Retinal pigment epithelial cell (primary cell): ENCODE data around the gene SIGLEC5.

Experiments
- DNase-seq: peaks from one replicate; pipeline ENCODE4 v3.0.0-alpha.2; 2010; ENCODE audit warnings: low read depth
- H3K4me3 ChIP-seq: 2 replicates; pipeline ENCODE4 v1.5.1; 2011; ENCODE audit warnings: mild to moderate bottlenecking, low read length, control low read depth, moderate library complexity
- TF ChIP-seq, protein P1 (sequence below): conservative IDR thresholded peaks from 2 replicates; pipeline ENCODE4 v1.5.1; 2011; ENCODE audit warnings: low read depth, low read length, control low read depth, inconsistent platforms

The SIGLEC5 gene

DNA sequence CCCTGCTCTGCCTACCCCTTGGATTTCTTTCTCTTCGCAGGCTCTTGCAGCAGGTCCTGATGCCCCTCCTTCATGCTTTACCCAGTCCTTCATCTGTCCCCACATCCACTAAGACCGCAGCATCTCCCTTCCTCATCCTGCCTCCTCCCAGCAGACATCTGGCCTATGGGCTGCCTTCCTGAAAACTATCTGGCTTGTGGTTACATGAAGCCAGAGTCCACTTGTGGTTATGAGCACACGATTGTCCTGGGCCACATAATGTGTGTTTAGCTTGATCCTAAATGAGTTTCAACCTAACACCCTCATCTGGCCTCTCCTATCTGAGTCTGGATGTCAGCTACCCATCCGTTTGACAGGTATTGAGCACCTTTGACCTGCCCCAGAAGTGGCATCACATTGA is 64.6 kb downstream of the SIGLEC5 start:
- no peak overlapping the region for H3K4me3 ChIP-seq
- no peak for DNase-seq
- TF ChIP-seq, protein P1, sequence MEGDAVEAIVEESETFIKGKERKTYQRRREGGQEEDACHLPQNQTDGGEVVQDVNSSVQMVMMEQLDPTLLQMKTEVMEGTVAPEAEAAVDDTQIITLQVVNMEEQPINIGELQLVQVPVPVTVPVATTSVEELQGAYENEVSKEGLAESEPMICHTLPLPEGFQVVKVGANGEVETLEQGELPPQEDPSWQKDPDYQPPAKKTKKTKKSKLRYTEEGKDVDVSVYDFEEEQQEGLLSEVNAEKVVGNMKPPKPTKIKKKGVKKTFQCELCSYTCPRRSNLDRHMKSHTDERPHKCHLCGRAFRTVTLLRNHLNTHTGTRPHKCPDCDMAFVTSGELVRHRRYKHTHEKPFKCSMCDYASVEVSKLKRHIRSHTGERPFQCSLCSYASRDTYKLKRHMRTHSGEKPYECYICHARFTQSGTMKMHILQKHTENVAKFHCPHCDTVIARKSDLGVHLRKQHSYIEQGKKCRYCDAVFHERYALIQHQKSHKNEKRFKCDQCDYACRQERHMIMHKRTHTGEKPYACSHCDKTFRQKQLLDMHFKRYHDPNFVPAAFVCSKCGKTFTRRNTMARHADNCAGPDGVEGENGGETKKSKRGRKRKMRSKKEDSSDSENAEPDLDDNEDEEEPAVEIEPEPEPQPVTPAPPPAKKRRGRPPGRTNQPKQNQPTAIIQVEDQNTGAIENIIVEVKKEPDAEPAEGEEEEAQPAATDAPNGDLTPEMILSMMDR = no peak

DNA sequence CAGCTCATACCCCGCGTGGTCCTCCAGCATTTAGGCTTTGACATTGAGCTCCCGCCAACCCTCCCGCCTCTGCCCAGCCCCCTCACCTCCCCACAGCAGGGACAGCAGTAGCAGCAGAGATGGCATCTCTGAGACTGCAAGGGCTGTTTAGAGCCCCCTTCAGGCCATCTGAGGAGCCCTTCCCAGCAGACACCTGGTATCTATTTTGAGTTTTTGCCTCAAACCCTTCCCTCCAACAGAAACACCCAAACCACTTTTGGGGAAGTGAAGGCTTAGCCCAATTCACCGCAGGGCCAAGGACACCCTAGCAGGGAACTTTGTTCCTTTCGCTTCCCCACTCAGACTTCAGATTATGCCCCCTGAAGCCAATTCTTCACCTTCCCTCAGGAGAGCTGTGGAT is 65.4 kb downstream of the SIGLEC5 start:
- no peak overlapping the region for H3K4me3 ChIP-seq
- TF ChIP-seq, protein P1 = no peak
- DNase-seq = no peak
